Renal cortex interstitium (tissue), 11 donors: ENCODE results near the gene PMAIP1. TPM values are rescaled to one million over a fixed set of nuclear protein-coding genes. Genes with fewer than 3 reads are reported as not detected.
"Not testable (repeated sequence)": the region's sequence is repeated elsewhere in the genome, so short reads cannot be mapped to it uniquely, and the experiment has no call there.

Experiments
- DNase-seq, 11 donors: peaks; one replicate each; pipeline ENCODE4 v3.0.0-alpha.2; 2013; ENCODE audit warnings: low read depth in 9 of 11, low spot score in 4 of 11; ENCODE audit errors: extremely low read depth in 1 of 11
- polyA plus RNA-seq, 3 donors: library from polyadenylated mRNA; unstranded; fragments of 120-200 nt; gene quantifications; one replicate each; pipeline ENCODE4 v1.2.1, GENCODE V29; 2013; ENCODE audit not compliant: insufficient read length in 3 of 3

Gene PMAIP1
- polyA plus RNA-seq, 3 donors: 3.3 to 5.0 (median 3.3) TPM

GRCh38 chr18:59877361-59877760 lies 22.4 kb upstream of the PMAIP1 start:
- no peak for DNase-seq

GRCh38 chr18:59878644-59879043 lies 21.2 kb upstream of the PMAIP1 start:
- no peak for DNase-seq

- DNase-seq: no peak
Measured at GRCh38 chr18:59881728-59882656, 17.8 kb upstream of the PMAIP1 start.

GRCh38 chr18:59884351-59884750 lies 15.4 kb upstream of the PMAIP1 start:
- DNase-seq: peak in 1 of 11 donors; percentile 29

- no peak for DNase-seq
Measured at GRCh38 chr18:59885579-59886163, 14.1 kb upstream of the PMAIP1 start.

- DNase-seq: not testable (repeated sequence)
Measured at GRCh38 chr18:59886399-59886798, 13.4 kb upstream of the PMAIP1 start.

- DNase-seq: no peak
Measured at GRCh38 chr18:59892123-59892522, 7.7 kb upstream of the PMAIP1 start.

- DNase-seq: no peak
Measured at GRCh38 chr18:59893971-59894370, 5.8 kb upstream of the PMAIP1 start.

- DNase-seq: no peak
Measured at GRCh38 chr18:59897321-59897954, 2.4 kb upstream of the PMAIP1 start.

- no peak for DNase-seq
Measured at GRCh38 chr18:59898093-59898492, 1.7 kb upstream of the PMAIP1 start.

- no peak for DNase-seq
Measured at GRCh38 chr18:59898609-59899297, 1.0 kb upstream of the PMAIP1 start.

GRCh38 chr18:59900222-59901128 lies 679 bp downstream of the PMAIP1 start:
- DNase-seq: peak in 1 of 11 donors; percentile 45

- DNase-seq: no peak
Measured at GRCh38 chr18:59902131-59902992, 2.6 kb downstream of the PMAIP1 start.

- no peak for DNase-seq
Measured at GRCh38 chr18:59902993-59903610, 3.3 kb downstream of the PMAIP1 start.

- no peak for DNase-seq
Measured at GRCh38 chr18:59904011-59904601, 4.3 kb downstream of the PMAIP1 start.

- no peak for DNase-seq
Measured at GRCh38 chr18:59905686-59906091, 5.9 kb downstream of the PMAIP1 start.

- no peak for DNase-seq
Measured at GRCh38 chr18:59906203-59906602, 6.4 kb downstream of the PMAIP1 start.
